ENCODE measurements around the gene ARHGAP1. TPM values are rescaled to one million over a fixed set of nuclear protein-coding genes. Genes with fewer than 3 reads are reported as not detected.

ARHGAP1 gene
- total and polyA plus RNA-seq, 2 of the 13 experiments (the other 11 are each of a cell fraction or from before 2014, with no cell fraction given), result 18.6 to 30.3 TPM

- DNase-seq (ENCODE audit: low spot score) (no peak), FAIRE-seq (no peak), ATAC-seq (no peak)
- H3K4me1 ChIP-seq (ENCODE audit: insufficient read depth, low read length), result peaks cover 78% of the 10 kb centered on the region
- CTCF ChIA-PET (ENCODE audit: low intra/inter-chr PET ratio, low total read pairs), result no interaction called here
- H3K4me3 ChIP-seq (replicated peaks in 1 of 3; ENCODE audit: insufficient read depth in 1 of 3, low read depth in 2 of 3, low read length in 3 of 3), result no peak overlapping the region
- peak overlapping the region; percentile 60 for H3K27ac ChIP-seq (ENCODE audit: extremely low read length, insufficient read depth, low read length)
- H2AFZ ChIP-seq (ENCODE audit: low read length), result no peak overlapping the region
- no TSS peak for BruUV-seq (replicated peaks)
- no peak for TF ChIP-seq CREM (IDR thresholded peaks at IDR 0.05)
- no peak for TF ChIP-seq CREM (CRISPR knock-in tag; IDR thresholded peaks at IDR 0.05)
- peak; percentile 19 for TF ChIP-seq AGO2 (optimal IDR thresholded peaks at IDR 0.05; ENCODE audit: low read depth, low read length)
- no peak for TF ChIP-seq ZNF75D (CRISPR knock-in tag; IDR thresholded peaks at IDR 0.05; ENCODE audit: borderline replicate concordance)
- 98% methylated on average over 6 of the region's 6 CpGs for WGBS (ENCODE audit: low lambda C conversion rate)
- no peaks in the 10 kb centered on the region for H3K9me3 ChIP-seq (ENCODE audit: low read length)
- in situ Hi-C loops (cut with HindIII; ENCODE audit: extremely low pct_ligation_motif_present, low pct_unique_long_range_greater_than_20kb), result loop anchor here (5.0 kb wide), 1 partner anchor 33 kb away; no protein-coding TSS in a partner anchor
- intact Hi-C loops (cut with micrococcal nuclease; ENCODE audit: unreplicated experiment), result no loop called here
- H3K27me3 ChIP-seq (ENCODE audit: control insufficient read depth in 1 of 2, insufficient read depth in 2 of 2, low read length in 2 of 2), result no peaks in the 10 kb centered on the region
- peaks cover 9% of the 10 kb centered on the region for H3K79me2 ChIP-seq (ENCODE audit: insufficient read depth, low read length)
- no peaks in the 10 kb centered on the region for H4K20me1 ChIP-seq (ENCODE audit: insufficient read depth, low read length)
- POLR2A ChIA-PET, result interaction anchor here (3.6 kb wide), 1 partner anchor 25 kb away, joined by 29 read pairs; the partner anchor contains the start of gene F2
- no peak overlapping the region for H3K4me2 ChIP-seq (ENCODE audit: low read depth, low read length)
- peaks cover 6 to 17% of the 10 kb centered on the region in 2 experiments; a peak in 4 of 5 replicates for H3K36me3 ChIP-seq (replicated peaks in 1 of 2; ENCODE audit: control insufficient read depth in 1 of 2, insufficient read depth in 2 of 2, low read length in 2 of 2)
- H3K9ac ChIP-seq (ENCODE audit: insufficient read depth, low read depth, low read length), result no peak overlapping the region
These were observed 6.3 kb downstream of the ARHGAP1 start for GRCh38 chr11:46694072-46694471.

GRCh38 chr11:46693597-46694012 is 6.8 kb downstream of the ARHGAP1 start:
- ATAC-seq (no peak), DNase-seq (ENCODE audit: low spot score) (no peak), FAIRE-seq (no peak)
- Histone ChIP-seq H3K4me2 (ENCODE audit: low read depth, low read length) (no peak overlapping the region), H3K79me2 (ENCODE audit: insufficient read depth, low read length) (peaks cover 5% of the 10 kb centered on the region), H3K9me3 (ENCODE audit: low read length) (no peaks in the 10 kb centered on the region), H2AFZ (ENCODE audit: low read length) (no peak overlapping the region), H4K20me1 (ENCODE audit: insufficient read depth, low read length) (no peaks in the 10 kb centered on the region), H3K27ac (ENCODE audit: extremely low read length, insufficient read depth, low read length) (peak overlapping the region; percentile 13), H3K4me1 (ENCODE audit: insufficient read depth, low read length) (peaks cover 74% of the 10 kb centered on the region), H3K36me3 (replicated peaks in 1 of 2; ENCODE audit: control insufficient read depth in 1 of 2, insufficient read depth in 2 of 2, low read length in 2 of 2) (peaks cover 7 to 17% of the 10 kb centered on the region in 2 experiments; a peak in 4 of 5 replicates), H3K4me3 (replicated peaks in 1 of 3; ENCODE audit: insufficient read depth in 1 of 3, low read depth in 2 of 3, low read length in 3 of 3) (no peak overlapping the region), H3K9ac (ENCODE audit: insufficient read depth, low read depth, low read length) (no peak overlapping the region), H3K27me3 (ENCODE audit: control insufficient read depth in 1 of 2, insufficient read depth in 2 of 2, low read length in 2 of 2) (no peaks in the 10 kb centered on the region)
- CTCF ChIA-PET (ENCODE audit: low intra/inter-chr PET ratio, low total read pairs), result no interaction called here
- no TSS peak for BruUV-seq (replicated peaks)
- intact Hi-C loops (cut with micrococcal nuclease; ENCODE audit: unreplicated experiment) (no loop called here), in situ Hi-C loops (cut with HindIII; ENCODE audit: extremely low pct_ligation_motif_present, low pct_unique_long_range_greater_than_20kb) (loop anchor here (5.0 kb wide), 1 partner anchor 34 kb away; no protein-coding TSS in a partner anchor)
- POLR2A ChIA-PET, result interaction anchor here (3.6 kb wide), 1 partner anchor 26 kb away, joined by 29 read pairs; the partner anchor contains the start of gene F2
- WGBS (ENCODE audit: low lambda C conversion rate), result no CpG with 5 or more reads among the region's 2 CpGs
- no peak for TF ChIP-seq ZNF232 (CRISPR knock-in tag; IDR thresholded peaks at IDR 0.05; ENCODE audit: borderline replicate concordance)
- TF ChIP-seq ZBTB14 (CRISPR knock-in tag; IDR thresholded peaks at IDR 0.05), result no peak
- no peak for TF ChIP-seq TMF1 (CRISPR knock-in tag; IDR thresholded peaks at IDR 0.05; ENCODE audit: low read depth)
- TF ChIP-seq ATF5 (CRISPR knock-in tag; IDR thresholded peaks at IDR 0.05; ENCODE audit: low read depth), result no peak
- no peak for TF ChIP-seq MAFF (IDR thresholded peaks at IDR 0.05; ENCODE audit: low read depth, low read length)
- TF ChIP-seq MTF1 (CRISPR knock-in tag; IDR thresholded peaks at IDR 0.05), result no peak
- no peak for TF ChIP-seq SRSF4 (IDR thresholded peaks at IDR 0.05; ENCODE audit: low read depth, low read length, poor library complexity, severe bottlenecking)
- TF ChIP-seq HMGXB3 (CRISPR knock-in tag; IDR thresholded peaks at IDR 0.05; ENCODE audit: borderline replicate concordance), result no peak
- TF ChIP-seq SSRP1 (CRISPR knock-in tag; IDR thresholded peaks at IDR 0.05), result no peak

All from HepG2 (cell line).